GM12878 (cell line): ENCODE results near the gene PRKRIP1. TPM values are rescaled to one million over a fixed set of nuclear protein-coding genes. Genes with fewer than 3 reads are reported as not detected.

ENCODE experiments used
- ATAC-seq: fragments of 200-7000 bp; cut with Tn5 transposase; 3 replicates; pipeline ENCODE4 v1.9.1; 2020; ENCODE audit warnings: mild to moderate bottlenecking, moderate library complexity
- BruUV-seq: library from RNA; stranded (reverse); fragments of 400-500 nt; replicated peaks from 2 replicates; lab custom pipeline; 2021; lab: Mats Ljungman, UMichigan
- CTCF ChIA-PET: fragments of 300-600 bp; sonication (Branson Sonifier 250); formaldehyde crosslinking; extraction: SDS; loops from one replicate; lab custom pipeline; 2021; ENCODE audit warnings: inconsistent platforms; lab: Yijun Ruan, JAX
- POLR2A ChIA-PET: fragments of 350-600 bp; formaldehyde crosslinking; extraction: SDS; loops from one replicate; lab custom pipeline; 2021; ENCODE audit warnings: inconsistent platforms; lab: Charles Lee
- RAD21 ChIA-PET: fragments of 300-600 bp; sonication (Branson Sonifier 250); formaldehyde crosslinking; loops from one replicate; lab custom pipeline; 2023; ENCODE audit warnings: antibody characterized with exemption; ENCODE audit not compliant: unreplicated experiment; lab: Charles Lee
- SMC1A ChIA-PET: fragments of 300-600 bp; sonication (Branson Sonifier 250); formaldehyde crosslinking; loops from one replicate; lab custom pipeline; 2023; ENCODE audit not compliant: unreplicated experiment, uncharacterized antibody; lab: Charles Lee
- DNase-seq: peaks from one replicate; pipeline ENCODE4 v3.0.0-alpha.2; 2011; ENCODE audit warnings: low read depth, low spot score
- FAIRE-seq: peaks from 3 replicates; lab custom pipeline; 2011; peaks lifted over from hg19 to GRCh38; lab: Jason Lieb, UNC
- H2AFZ ChIP-seq: 2 replicates; pipeline ENCODE4 v1.6.0; 2011; ENCODE audit warnings: low read depth, low read length, control low read depth; ENCODE audit not compliant: control insufficient read depth
- H3K27ac ChIP-seq: 2 replicates; pipeline ENCODE4 v1.5.1; 2011; ENCODE audit warnings: control low read depth; ENCODE audit not compliant: control insufficient read depth, insufficient read depth
- H3K27me3 ChIP-seq, 2 experiments: replicated peaks in 1 of 2; 2 replicates each; pipeline versions ENCODE4 v1.6.0 to v1.6.1; 2011; ENCODE audit warnings: low read length in 1 of 2; ENCODE audit not compliant: control insufficient read depth in 2 of 2, insufficient read depth in 2 of 2
- H3K36me3 ChIP-seq, 2 experiments: 2 replicates each; pipeline ENCODE4 v1.5.1; 2011; ENCODE audit warnings: low read length in 1 of 2; ENCODE audit not compliant: control insufficient read depth in 2 of 2, insufficient read depth in 2 of 2
- H3K4me1 ChIP-seq: 2 replicates; pipeline ENCODE4 v1.6.1; 2011; ENCODE audit warnings: mild to moderate bottlenecking, low read length, moderate library complexity, mixed read lengths; ENCODE audit not compliant: control insufficient read depth, insufficient read depth
- H3K4me2 ChIP-seq: 2 replicates; pipeline ENCODE4 v1.6.0; 2011; ENCODE audit warnings: control low read depth; ENCODE audit not compliant: control insufficient read depth, insufficient read depth
- H3K4me3 ChIP-seq: fragments of 200-600 bp; sonication (generic); 2 replicates; pipeline ENCODE4 v1.5.1; 2016
- H3K79me2 ChIP-seq: 2 replicates; pipeline ENCODE4 v1.6.0; 2011; ENCODE audit warnings: low read length; ENCODE audit not compliant: control insufficient read depth, insufficient read depth
- H3K9ac ChIP-seq: 2 replicates; pipeline ENCODE4 v1.8.0; 2011; ENCODE audit warnings: low read length, control low read depth, mixed read lengths; ENCODE audit not compliant: control insufficient read depth, insufficient read depth
- H3K9me3 ChIP-seq: replicated peaks from 3 replicates; pipeline ENCODE4 v1.5.1; 2011; ENCODE audit warnings: mild to moderate bottlenecking, low read length; ENCODE audit not compliant: control insufficient read depth, insufficient read depth
- H4K20me1 ChIP-seq: 2 replicates; pipeline ENCODE4 v1.6.0; 2011; ENCODE audit not compliant: control insufficient read depth, insufficient read depth
- BACH1 ChIP-seq: fragments of 450-650 bp; IDR thresholded peaks from 2 replicates; pipeline ENCODE4 v1.6.1; 2017; ENCODE audit warnings: mild to moderate bottlenecking, borderline replicate concordance
- CHD1 ChIP-seq: IDR thresholded peaks from 2 replicates; pipeline ENCODE4 v1.6.1; 2012; ENCODE audit warnings: low read depth, low read length, improper control_type of control experiment
- CTCF ChIP-seq, 3 experiments: IDR thresholded peaks in 2 of 3; conservative IDR thresholded peaks in 1 of 3; 2 replicates each; pipeline ENCODE4 v1.5.1; 2011; ENCODE audit warnings: low read depth in 3 of 3, low read length in 3 of 3, mild to moderate bottlenecking in 3 of 3, control low read depth in 2 of 3, moderate library complexity in 2 of 3, inconsistent platforms in 1 of 3, mixed read lengths in 1 of 3; ENCODE audit not compliant: control insufficient read depth in 2 of 3, insufficient read depth in 1 of 3; ENCODE audit errors: extremely low read depth in 1 of 3
- DPF2 ChIP-seq: fragments of 450-650 bp; IDR thresholded peaks from 2 replicates; pipeline ENCODE4 v1.6.1; 2017; ENCODE audit warnings: mild to moderate bottlenecking
- ELK1 ChIP-seq: IDR thresholded peaks from 2 replicates; pipeline ENCODE4 v1.6.1; 2012; ENCODE audit warnings: low read depth, low read length, improper control_type of control experiment
- EZH2 ChIP-seq: IDR thresholded peaks from 2 replicates; pipeline ENCODE4 v1.6.1; 2012; ENCODE audit warnings: low read depth, mild to moderate bottlenecking, control low read depth, inconsistent platforms, low read length, borderline replicate concordance; ENCODE audit not compliant: control insufficient read depth
- GATAD2B ChIP-seq: fragments of 450-650 bp; conservative IDR thresholded peaks from 2 replicates; pipeline ENCODE4 v1.6.1; 2017; ENCODE audit warnings: low read depth, mild to moderate bottlenecking, moderate library complexity
- IRF4 ChIP-seq: IDR thresholded peaks from 2 replicates; pipeline ENCODE4 v1.6.1; 2011; ENCODE audit warnings: low read depth, low read length
- MEF2A ChIP-seq: IDR thresholded peaks from 2 replicates; pipeline ENCODE4 v1.6.1; 2011; ENCODE audit warnings: low read depth, mild to moderate bottlenecking, low read length, moderate library complexity; ENCODE audit not compliant: insufficient read depth
- MXI1 ChIP-seq: fragments of 150-350 bp; IDR thresholded peaks from 2 replicates; pipeline ENCODE4 v1.6.1; 2011; ENCODE audit warnings: low read depth, mild to moderate bottlenecking, inconsistent platforms, low read length, improper control_type of control experiment
- MYB ChIP-seq: fragments of 150-350 bp; IDR thresholded peaks from 2 replicates; pipeline ENCODE4 v1.6.1; 2014; ENCODE audit warnings: mild to moderate bottlenecking, low read depth, low read length, borderline replicate concordance
- NFYA ChIP-seq: IDR thresholded peaks from 2 replicates; pipeline ENCODE4 v1.6.1; 2011; ENCODE audit warnings: low read depth, mild to moderate bottlenecking, low read length, improper control_type of control experiment, borderline replicate concordance
- POLR2AphosphoS2 ChIP-seq: IDR thresholded peaks from 2 replicates; pipeline ENCODE4 v1.6.1; 2011; ENCODE audit warnings: low read depth, mild to moderate bottlenecking, low read length, improper control_type of control experiment, moderate library complexity
- REST ChIP-seq: IDR thresholded peaks from 2 replicates; pipeline ENCODE4 v1.6.1; 2012; ENCODE audit warnings: mild to moderate bottlenecking, low read depth, low read length
- SMARCA5 ChIP-seq: fragments of 450-650 bp; IDR thresholded peaks from 2 replicates; pipeline ENCODE4 v1.6.1; 2017; ENCODE audit warnings: mild to moderate bottlenecking
- TBL1XR1 ChIP-seq: IDR thresholded peaks from 2 replicates; pipeline ENCODE4 v1.6.1; 2012; ENCODE audit warnings: low read depth, low read length, improper control_type of control experiment
- YY1 ChIP-seq: IDR thresholded peaks from 2 replicates; pipeline ENCODE4 v1.6.1; 2011; ENCODE audit warnings: low read depth, mild to moderate bottlenecking, low read length
- ZZZ3 ChIP-seq: IDR thresholded peaks from 2 replicates; pipeline ENCODE4 v1.6.1; 2011; ENCODE audit warnings: low read depth; ENCODE audit not compliant: control insufficient read depth, insufficient read length
- WGBS: methylation state at CpG from one replicate; pipeline ENCODE4 v1.1.6; 2016; ENCODE audit warnings: low lambda C conversion rate; ENCODE audit not compliant: insufficient replicate concordance, insufficient coverage; ENCODE audit errors: missing lambda C conversion rate; 5-methylcytosine and 5-hydroxymethylcytosine counted together
- in situ Hi-C: fragments of 300-500 bp; cut with MboI; formaldehyde crosslinking; loops from 9 replicates; pipeline ENCODE4 v1.14.3; 2018; ENCODE audit warnings: mixed read lengths
- intact Hi-C: fragments of 100-400 bp; cut with micrococcal nuclease; formaldehyde crosslinking; loops from one replicate; pipeline ENCODE4 v1.14.2; 2022; ENCODE audit not compliant: unreplicated experiment
- polyA plus RNA-seq, 11 experiments: library from polyadenylated mRNA; depleted of rRNA in 4 of 11; unstranded in 6 of 11; stranded (reverse) in 5 of 11; fragments of >200 nt; fragmentation: Nextera tagmentation in 4 of 11; fragmentation: Illumina TruSeq in 1 of 11; extraction: Ambion mirVana in 4 of 11; extraction: Trizol in 1 of 11; gene quantifications; 1 replicate in 1 of 11; 2 replicates in 10 of 11; pipeline versions ENCODE4 v1.2.1 to v1.2.3, GENCODE V29; 2011 to 2016; ENCODE audit warnings: inconsistent platforms in 2 of 11, missing spikeins in 2 of 11, low read depth in 1 of 11
- total RNA-seq, 4 experiments: library from RNA; depleted of rRNA in 3 of 4; stranded (reverse); fragments of >200 nt in 3 of 4; fragmentation: Illumina TruSeq in 1 of 4; extraction: Trizol in 1 of 4; gene quantifications; 2 replicates each; pipeline versions ENCODE4 v1.2.1 to v1.2.3, GENCODE V29; 2013 to 2021

PRKRIP1 gene
- total and polyA plus RNA-seq, 10 of the 15 experiments (the other 5 are each of a cell fraction or from before 2014, with no cell fraction given) = 17.0 to 38.4 (median 25.5) TPM

GRCh38 chr7:102395592-102395872 is 631 bp upstream of the PRKRIP1 start:
- H3K9me3 ChIP-seq = no peaks in the 10 kb centered on the region
- H3K4me1 ChIP-seq = peaks cover 13% of the 10 kb centered on the region
- H3K4me2 ChIP-seq = peak overlapping the region; percentile 97
- CTCF ChIA-PET = interaction anchor here (0.8 to 13.5 kb wide), 8 partner anchors 9 to 114 kb away, joined by 3 to 205 read pairs (median 6); no protein-coding TSS in a partner anchor
- no peaks in the 10 kb centered on the region for H3K27me3 ChIP-seq
- peak overlapping the region; percentile 42 for H3K9ac ChIP-seq
- in situ Hi-C loops = no loop called here
- no TSS peak for BruUV-seq
- FAIRE-seq (no peak), DNase-seq (no peak), ATAC-seq (no peak; the same call in 2 of the 3 replicates)
- peaks cover 4 to 29% of the 10 kb centered on the region in 2 experiments for H3K36me3 ChIP-seq
- peak overlapping the region; percentile 84 for H3K27ac ChIP-seq
- SMC1A ChIA-PET = interaction anchor here (0.7 to 2.3 kb wide), 11 partner anchors 9 to 116 kb away, joined by 3 to 9 read pairs (median 4); no protein-coding TSS in a partner anchor
- TF ChIP-seq REST (no peak), IRF4 (no peak), MXI1 (no peak), ZZZ3 (no peak), SMARCA5 (no peak), MEF2A (no peak), GATAD2B (no peak), POLR2AphosphoS2 (no peak), EZH2 (no peak), TBL1XR1 (no peak), CHD1 (no peak), NFYA (no peak), BACH1 (no peak), DPF2 (no peak), YY1 (no peak), CTCF (IDR thresholded peaks at IDR 0.05 in 2 of 3, conservative IDR thresholded peaks at IDR 0.05 in 1 of 3; ENCODE audit: control insufficient read depth in 2 of 3, extremely low read depth in 1 of 3, insufficient read depth in 1 of 3, low read depth in 3 of 3, low read length in 3 of 3) (no peak), MYB (no peak), ELK1 (no peak)
- POLR2A ChIA-PET = interaction anchor here (1.2 to 1.8 kb wide), 3 partner anchors 30 to 108 kb away, joined by 3 to 8 read pairs (median 5); partner anchors contain the start of gene SH2B2
- peak overlapping the region; percentile 37 for H3K4me3 ChIP-seq
- H3K79me2 ChIP-seq = peaks cover 17% of the 10 kb centered on the region
- RAD21 ChIA-PET = interaction anchor here (1.0 to 5.2 kb wide), 8 partner anchors 12 to 116 kb away, joined by 4 to 24 read pairs (median 8); no protein-coding TSS in a partner anchor
- no peaks in the 10 kb centered on the region for H4K20me1 ChIP-seq
- H2AFZ ChIP-seq = peak overlapping the region; percentile 46; the same call in 1 of the 2 replicates
- WGBS = 24% methylated on average over 9 of the region's 9 CpGs
- intact Hi-C loops = loop anchor here (1.0 to 10.0 kb wide), 2 partner anchors 116 to 851 kb away; no protein-coding TSS in a partner anchor
